Retinal pigment epithelial cell (primary cell): ENCODE results near the gene CTIF.

Experiments
- DNase-seq: peaks from one replicate; pipeline ENCODE4 v3.0.0-alpha.2; 2010; ENCODE audit warnings: low read depth
- H3K4me3 ChIP-seq: 2 replicates; pipeline ENCODE4 v1.5.1; 2011; ENCODE audit warnings: mild to moderate bottlenecking, low read length, control low read depth, moderate library complexity
- CTCF ChIP-seq: conservative IDR thresholded peaks from 2 replicates; pipeline ENCODE4 v1.5.1; 2011; ENCODE audit warnings: low read depth, low read length, control low read depth, inconsistent platforms

The CTIF gene

GRCh38 chr18:48843596-48843995 lies 304.8 kb downstream of the CTIF start:
- no peak overlapping the region for H3K4me3 ChIP-seq
- TF ChIP-seq CTCF = no peak
- no peak for DNase-seq

GRCh38 chr18:48844271-48844670 lies 305.4 kb downstream of the CTIF start:
- DNase-seq = no peak
- TF ChIP-seq CTCF = no peak
- no peak overlapping the region for H3K4me3 ChIP-seq

- no peak for DNase-seq
- no peak for TF ChIP-seq CTCF
- no peak overlapping the region for H3K4me3 ChIP-seq
Observed at GRCh38 chr18:48845174-48845573, 306.3 kb downstream of the CTIF start.

GRCh38 chr18:48846423-48846932 lies 307.6 kb downstream of the CTIF start:
- no peak for TF ChIP-seq CTCF
- H3K4me3 ChIP-seq = no peak overlapping the region
- no peak for DNase-seq

GRCh38 chr18:48847807-48848486 lies 309.1 kb downstream of the CTIF start:
- H3K4me3 ChIP-seq = no peak overlapping the region
- DNase-seq = no peak
- no peak for TF ChIP-seq CTCF

- DNase-seq = no peak
- H3K4me3 ChIP-seq = no peak overlapping the region
- no peak for TF ChIP-seq CTCF
Observed at GRCh38 chr18:48848641-48849143, 309.9 kb downstream of the CTIF start.
